Measurements from ENCODE around the gene LRRC8E. TPM values are rescaled to one million over a fixed set of nuclear protein-coding genes. Genes with fewer than 3 reads are reported as not detected.

LRRC8E gene
- total and polyA plus RNA-seq, 8 donors: 0.58 to 12.5 (median 2.1) TPM; not detected in 1

GRCh38 chr19:7908742-7909461, 20.6 kb downstream of the LRRC8E start:
- H3K4me3 ChIP-seq: no peak overlapping the region
- intact Hi-C loops (cut with DNase I; ENCODE audit: low total_unique reads): no loop called here

GRCh38 chr19:7909471-7910067, 21.3 kb downstream of the LRRC8E start:
- Histone ChIP-seq H3K27ac (no peak overlapping the region), H3K4me1 (peaks cover 22 to 44% (median 30%) of the 10 kb centered on the region in 4 donors), H3K27me3 (peaks cover 0 to 30% (median 4%) of the 10 kb centered on the region in 3 donors), H3K4me3 (no peak overlapping the region), H3K9me3 (no peaks in the 10 kb centered on the region), H3K36me3 (peaks cover 47 to 83% (median 76%) of the 10 kb centered on the region in 4 donors)
- TF ChIP-seq POLR2AphosphoS5 (IDR thresholded peaks at IDR 0.05): no peak
- TF ChIP-seq CTCF (IDR thresholded peaks at IDR 0.05): no peak
- TF ChIP-seq EP300 (IDR thresholded peaks at IDR 0.05): no peak
- no peak for TF ChIP-seq POLR2A (IDR thresholded peaks at IDR 0.05)
- intact Hi-C loops (cut with DNase I; ENCODE audit: low total_unique reads): no loop called here
- no peak for DNase-seq
- WGBS, 5 donors: 88 to 95% (median 94%) methylated on average over 4 to 21 of the region's 21 CpGs

More at GRCh38 chr19:7908742-7909461, 20.6 kb downstream of the LRRC8E start:
- WGBS, 5 donors: 87 to 94% (median 91%) methylated on average over 11 to 19 of the region's 19 CpGs
- TF ChIP-seq POLR2AphosphoS5 (IDR thresholded peaks at IDR 0.05) (no peak), POLR2A (IDR thresholded peaks at IDR 0.05) (no peak), EP300 (IDR thresholded peaks at IDR 0.05) (no peak), CTCF (IDR thresholded peaks at IDR 0.05) (no peak)
- peaks cover 0 to 23% (median 0%) of the 10 kb centered on the region in 3 donors for H3K27me3 ChIP-seq
- H3K4me1 ChIP-seq: peaks cover 24 to 47% (median 34%) of the 10 kb centered on the region in 4 donors
- H3K36me3 ChIP-seq: peaks cover 47 to 83% (median 76%) of the 10 kb centered on the region in 4 donors
- H3K27ac ChIP-seq: no peak overlapping the region
- DNase-seq: no peak
- no peaks in the 10 kb centered on the region for H3K9me3 ChIP-seq

- DNase-seq: no peak
- intact Hi-C loops (cut with DNase I; ENCODE audit: low total_unique reads): no loop called here
- Histone ChIP-seq H3K4me1 (peaks cover 12 to 44% (median 21%) of the 10 kb centered on the region in 4 donors), H3K4me3 (no peak overlapping the region), H3K36me3 (peaks cover 47 to 78% (median 71%) of the 10 kb centered on the region in 4 donors), H3K27ac (no peak overlapping the region), H3K9me3 (no peaks in the 10 kb centered on the region), H3K27me3 (peaks cover 0 to 40% (median 14%) of the 10 kb centered on the region in 3 donors)
- TF ChIP-seq POLR2A (IDR thresholded peaks at IDR 0.05) (no peak), CTCF (IDR thresholded peaks at IDR 0.05) (no peak), EP300 (IDR thresholded peaks at IDR 0.05) (no peak), POLR2AphosphoS5 (IDR thresholded peaks at IDR 0.05) (no peak)
- 92 to 94% (median 93%) methylated on average over 25 to 54 of the region's 54 CpGs for WGBS, 5 donors
Measured at GRCh38 chr19:7910321-7911161, 22.2 kb downstream of the LRRC8E start.

All from stomach (tissue), 9 donors.